ES-I3 (cell line): ENCODE measurements around the gene EPN2.
"Not testable (repeated sequence)": the region's sequence is repeated elsewhere in the genome, so short reads cannot be mapped to it uniquely, and the experiment has no call there.

ENCODE experiments used
- H3K36me3 ChIP-seq: 2 replicates; pipeline ENCODE4 v1.6.1; 2013; ENCODE audit warnings: mild to moderate bottlenecking, low read length, control low read depth, moderate library complexity; ENCODE audit not compliant: insufficient read depth
- H3K4me1 ChIP-seq: 2 replicates; pipeline ENCODE4 v1.6.1; 2013; ENCODE audit warnings: mild to moderate bottlenecking, control low read depth, low read length; ENCODE audit not compliant: insufficient read depth
- H3K9ac ChIP-seq: 2 replicates; pipeline ENCODE4 v1.6.1; 2013; ENCODE audit warnings: low read depth, mild to moderate bottlenecking, low read length, moderate library complexity
- H3K9me3 ChIP-seq: 2 replicates; pipeline ENCODE4 v1.6.1; 2013; ENCODE audit warnings: mild to moderate bottlenecking, low read length, moderate library complexity; ENCODE audit not compliant: control insufficient read depth, insufficient read depth

EPN2 gene

GRCh38 chr17:19268611-19269010 lies 31.4 kb downstream of the EPN2 start:
- Histone ChIP-seq H3K4me1 (peaks cover 2% of the 10 kb centered on the region; the same call in 1 of the 2 replicates), H3K9ac (no peak overlapping the region), H3K9me3 (no peaks in the 10 kb centered on the region), H3K36me3 (0 out of 2 replicates have a peak, but pooled peaks cover 2% of the 10 kb centered on the region)

- Histone ChIP-seq H3K9ac (no peak overlapping the region), H3K4me1 (no peaks in the 10 kb centered on the region), H3K9me3 (no peaks in the 10 kb centered on the region), H3K36me3 (0 out of 2 replicates have a peak, but pooled peaks cover 5% of the 10 kb centered on the region)
Observed at GRCh38 chr17:19269106-19269505, 31.9 kb downstream of the EPN2 start.

GRCh38 chr17:19269641-19270040 lies 32.5 kb downstream of the EPN2 start:
- Histone ChIP-seq H3K9me3 (no peaks in the 10 kb centered on the region), H3K9ac (no peak overlapping the region), H3K36me3 (0 out of 2 replicates have a peak, but pooled peaks cover 5% of the 10 kb centered on the region), H3K4me1 (no peaks in the 10 kb centered on the region)

- no peaks in the 10 kb centered on the region for H3K9me3 ChIP-seq
- H3K4me1 ChIP-seq: no peaks in the 10 kb centered on the region
- H3K9ac ChIP-seq: no peak overlapping the region
- H3K36me3 ChIP-seq: 0 out of 2 replicates have a peak, but pooled peaks cover 5% of the 10 kb centered on the region
Observed at GRCh38 chr17:19270347-19270703, 33.2 kb downstream of the EPN2 start.

GRCh38 chr17:19270704-19271611 lies 33.8 kb downstream of the EPN2 start:
- Histone ChIP-seq H3K36me3 (0 out of 2 replicates have a peak, but pooled peaks cover 5% of the 10 kb centered on the region), H3K9ac (no peak overlapping the region), H3K4me1 (no peaks in the 10 kb centered on the region), H3K9me3 (no peaks in the 10 kb centered on the region)

- H3K4me1 ChIP-seq: no peaks in the 10 kb centered on the region
- 0 out of 2 replicates have a peak, but pooled peaks cover 5% of the 10 kb centered on the region for H3K36me3 ChIP-seq
- no peak overlapping the region for H3K9ac ChIP-seq
- no peaks in the 10 kb centered on the region for H3K9me3 ChIP-seq
Observed at GRCh38 chr17:19271780-19272357, 34.7 kb downstream of the EPN2 start.

- peaks cover 5% of the 10 kb centered on the region; the same call in 1 of the 2 replicates for H3K36me3 ChIP-seq
- no peaks in the 10 kb centered on the region for H3K9me3 ChIP-seq
- no peaks in the 10 kb centered on the region for H3K4me1 ChIP-seq
- H3K9ac ChIP-seq: no peak overlapping the region
Observed at GRCh38 chr17:19273731-19274130, 36.6 kb downstream of the EPN2 start.

- H3K9me3 ChIP-seq: no peaks in the 10 kb centered on the region
- no peaks in the 10 kb centered on the region for H3K4me1 ChIP-seq
- no peak overlapping the region for H3K9ac ChIP-seq
- peaks cover 5% of the 10 kb centered on the region; the same call in 1 of the 2 replicates for H3K36me3 ChIP-seq
Observed at GRCh38 chr17:19274893-19275292, 37.7 kb downstream of the EPN2 start.

GRCh38 chr17:19275457-19276127 lies 38.4 kb downstream of the EPN2 start:
- Histone ChIP-seq H3K36me3 (peaks cover 5% of the 10 kb centered on the region), H3K9me3 (no peaks in the 10 kb centered on the region), H3K9ac (no peak overlapping the region), H3K4me1 (peaks cover under 1% of the 10 kb centered on the region; the same call in 1 of the 2 replicates)

GRCh38 chr17:19278284-19278683 lies 41.1 kb downstream of the EPN2 start:
- not testable (repeated sequence) for H3K4me1 ChIP-seq, H3K9ac ChIP-seq, H3K36me3 ChIP-seq, H3K9me3 ChIP-seq

- no peak overlapping the region for H3K9ac ChIP-seq
- H3K4me1 ChIP-seq: peaks cover 5% of the 10 kb centered on the region; the same call in 1 of the 2 replicates
- peaks cover 2% of the 10 kb centered on the region for H3K36me3 ChIP-seq
- H3K9me3 ChIP-seq: no peaks in the 10 kb centered on the region
Observed at GRCh38 chr17:19278729-19279128, 41.6 kb downstream of the EPN2 start.

- Histone ChIP-seq H3K36me3 (no peaks in the 10 kb centered on the region; the same call in none of the 2 replicates), H3K9me3 (no peaks in the 10 kb centered on the region), H3K4me1 (peaks cover 13% of the 10 kb centered on the region), H3K9ac (no peak overlapping the region)
Observed at GRCh38 chr17:19281161-19281560, 44.0 kb downstream of the EPN2 start.

- peaks cover 35% of the 10 kb centered on the region for H3K4me1 ChIP-seq
- no peak overlapping the region for H3K9ac ChIP-seq
- peaks cover 3% of the 10 kb centered on the region; the same call in 1 of the 2 replicates for H3K36me3 ChIP-seq
- no peaks in the 10 kb centered on the region for H3K9me3 ChIP-seq
Observed at GRCh38 chr17:19284005-19284959, 47.1 kb downstream of the EPN2 start.
